Cardiac fibroblast (primary cell): Measurements from ENCODE around the gene OVCH1.
A peak's percentile ranks its signal among the peaks of the same experiment; 100 is the strongest.

Experiments used
- DNase-seq, 2 donors: peaks; one replicate each; pipeline versions ENCODE4 v3.0.0 to v3.0.0-alpha.2; 2010; ENCODE audit warnings: low read depth in 2 of 2
- H3K4me3 ChIP-seq, 2 donors: replicated peaks in 1 of 2; 1 replicate in 1 of 2; 2 replicates in 1 of 2; pipeline ENCODE4 v1.5.1; 2011; ENCODE audit warnings: low read depth in 2 of 2, low read length in 2 of 2, mild to moderate bottlenecking in 2 of 2, moderate library complexity in 1 of 2
- TF ChIP-seq, protein P1 (sequence below): IDR thresholded peaks from one replicate; pipeline ENCODE4 v1.5.1; 2011; ENCODE audit warnings: low read depth, mild to moderate bottlenecking, low read length, inconsistent platforms

Gene OVCH1

DNA sequence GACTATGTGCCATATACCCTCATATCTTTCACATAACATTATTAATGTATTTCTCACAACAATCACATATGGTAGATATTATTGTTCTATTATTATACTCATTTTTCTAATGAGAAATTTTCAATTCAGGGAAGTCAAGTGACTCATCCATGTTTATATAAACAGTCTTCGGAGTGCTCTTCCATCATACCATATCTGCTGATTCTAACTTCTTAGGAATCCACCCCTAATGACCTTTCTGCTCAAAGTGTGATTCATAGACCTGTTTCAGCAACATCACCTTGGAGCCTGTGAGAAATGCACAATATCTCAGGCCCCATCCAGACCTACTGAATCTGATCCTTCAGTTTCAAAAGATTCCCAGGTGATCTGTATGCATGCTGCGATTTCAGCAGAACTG lies 39.8 kb upstream of the OVCH1 start:
- no peak overlapping the region for H3K4me3 ChIP-seq
- TF ChIP-seq, protein P1, sequence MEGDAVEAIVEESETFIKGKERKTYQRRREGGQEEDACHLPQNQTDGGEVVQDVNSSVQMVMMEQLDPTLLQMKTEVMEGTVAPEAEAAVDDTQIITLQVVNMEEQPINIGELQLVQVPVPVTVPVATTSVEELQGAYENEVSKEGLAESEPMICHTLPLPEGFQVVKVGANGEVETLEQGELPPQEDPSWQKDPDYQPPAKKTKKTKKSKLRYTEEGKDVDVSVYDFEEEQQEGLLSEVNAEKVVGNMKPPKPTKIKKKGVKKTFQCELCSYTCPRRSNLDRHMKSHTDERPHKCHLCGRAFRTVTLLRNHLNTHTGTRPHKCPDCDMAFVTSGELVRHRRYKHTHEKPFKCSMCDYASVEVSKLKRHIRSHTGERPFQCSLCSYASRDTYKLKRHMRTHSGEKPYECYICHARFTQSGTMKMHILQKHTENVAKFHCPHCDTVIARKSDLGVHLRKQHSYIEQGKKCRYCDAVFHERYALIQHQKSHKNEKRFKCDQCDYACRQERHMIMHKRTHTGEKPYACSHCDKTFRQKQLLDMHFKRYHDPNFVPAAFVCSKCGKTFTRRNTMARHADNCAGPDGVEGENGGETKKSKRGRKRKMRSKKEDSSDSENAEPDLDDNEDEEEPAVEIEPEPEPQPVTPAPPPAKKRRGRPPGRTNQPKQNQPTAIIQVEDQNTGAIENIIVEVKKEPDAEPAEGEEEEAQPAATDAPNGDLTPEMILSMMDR: no peak
- peak in 1 of 2 donors; percentile 71 for DNase-seq

DNA sequence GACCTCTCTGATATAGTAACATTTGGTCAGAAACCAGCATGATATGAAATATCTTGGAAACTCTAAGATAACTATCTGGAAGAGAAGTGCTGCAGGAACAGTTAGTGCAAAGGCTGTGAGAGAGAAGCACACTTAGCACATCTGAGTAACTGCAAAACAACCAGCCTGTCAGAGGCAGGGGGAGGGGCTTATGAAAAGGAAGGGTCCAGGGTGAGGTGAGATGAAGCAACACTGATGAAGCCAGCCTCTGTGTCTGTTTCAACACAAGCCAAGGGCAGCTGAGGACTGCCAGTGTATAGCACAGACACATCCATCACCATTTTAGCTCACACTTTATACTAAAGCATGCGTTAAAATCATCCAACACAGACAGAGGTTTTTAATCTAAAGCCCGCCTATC lies 37.4 kb upstream of the OVCH1 start:
- TF ChIP-seq, protein P1: no peak
- no peak overlapping the region for H3K4me3 ChIP-seq
- peak; percentile 42 to 64 for DNase-seq

DNA sequence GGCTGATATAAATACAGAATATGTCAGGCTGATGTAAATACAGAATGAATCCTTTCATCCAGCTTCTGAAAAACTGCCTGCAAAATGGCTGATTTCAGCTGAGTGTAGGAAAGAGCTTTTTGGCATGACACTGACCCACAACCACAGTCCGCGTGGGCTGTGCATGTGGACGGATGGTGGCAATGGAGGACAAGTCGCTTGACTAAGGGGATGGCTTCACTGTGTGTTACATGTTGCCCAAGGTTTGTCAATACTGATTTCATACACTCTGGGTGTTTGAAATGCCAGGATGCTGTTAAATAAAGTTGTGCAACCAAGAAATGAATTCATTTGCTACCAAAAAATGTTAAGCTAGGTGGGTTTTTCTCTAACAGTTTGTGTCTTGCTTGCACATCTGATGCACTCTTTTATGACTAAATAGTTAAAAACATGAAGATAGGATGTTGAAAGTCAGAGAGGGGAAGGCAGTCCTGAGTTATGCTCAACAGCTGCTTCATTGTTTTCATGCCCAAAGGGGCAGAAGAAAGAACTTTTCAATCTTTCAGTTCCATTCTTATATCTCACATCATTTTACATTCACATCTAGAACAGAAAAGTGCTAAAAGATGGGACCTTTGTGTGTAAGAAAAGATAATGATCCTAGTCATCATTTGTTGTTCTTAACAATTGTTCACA lies 36.5 kb upstream of the OVCH1 start:
- TF ChIP-seq, protein P1: no peak
- no peak overlapping the region for H3K4me3 ChIP-seq
- DNase-seq: no peak

DNA sequence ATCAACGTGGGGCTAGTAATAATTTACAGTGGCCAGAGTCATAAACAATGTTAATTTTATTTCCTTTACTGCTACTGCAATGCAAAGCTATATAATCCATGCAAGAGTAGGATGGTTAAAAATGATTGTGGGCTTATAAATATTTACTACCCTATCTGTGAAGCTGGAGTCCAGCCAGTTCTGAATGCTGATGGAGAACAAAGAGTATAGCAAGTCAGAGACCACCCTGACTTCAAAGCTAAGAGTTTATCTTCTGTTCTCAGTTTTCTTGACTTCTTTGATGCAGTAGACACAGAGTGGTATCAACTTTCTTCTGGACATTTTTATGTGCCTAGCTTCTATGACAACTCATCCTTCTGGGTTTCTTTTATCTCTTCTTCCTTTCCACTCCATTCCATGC lies 34.0 kb upstream of the OVCH1 start:
- TF ChIP-seq, protein P1: no peak
- no peak overlapping the region for H3K4me3 ChIP-seq
- no peak for DNase-seq

DNA sequence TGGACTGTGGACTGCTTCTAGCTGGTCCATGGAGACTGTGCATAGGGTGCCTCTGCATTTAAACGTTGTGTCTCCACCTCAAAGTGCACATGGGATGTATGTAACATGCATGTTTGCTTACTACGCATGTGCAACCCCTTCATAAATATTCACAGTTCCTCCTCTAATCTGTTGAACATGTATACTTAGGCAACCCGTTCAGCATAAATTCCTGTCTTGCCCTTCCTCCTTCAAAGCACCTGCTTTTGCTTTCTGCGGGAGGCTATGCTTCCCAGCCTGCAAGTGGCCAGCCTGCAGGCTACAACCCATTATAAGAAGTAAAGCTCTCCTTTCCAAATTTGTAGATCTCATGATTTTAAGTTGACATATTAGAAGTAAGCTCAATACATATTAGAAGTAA lies 33.0 kb upstream of the OVCH1 start:
- TF ChIP-seq, protein P1: no peak
- no peak overlapping the region for H3K4me3 ChIP-seq

DNA sequence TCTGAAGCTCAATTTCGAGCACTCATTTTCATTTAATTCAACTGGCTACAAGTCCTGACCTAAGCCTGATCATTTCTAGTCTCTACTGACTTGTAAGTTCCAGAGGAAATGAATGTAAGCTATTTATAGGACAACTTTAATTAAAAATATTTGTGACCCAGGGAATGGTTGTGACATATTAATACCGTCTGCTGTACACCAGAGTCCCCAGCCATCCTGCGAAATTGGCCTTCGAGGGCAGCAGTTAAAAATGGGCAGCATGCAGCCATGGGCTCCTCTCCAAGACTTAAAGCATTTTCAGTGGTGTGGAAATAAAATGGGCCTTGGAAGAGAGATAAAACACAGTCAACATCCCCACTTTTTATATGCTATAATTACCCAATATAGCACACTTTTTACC lies 30.7 kb upstream of the OVCH1 start:
- H3K4me3 ChIP-seq: no peak overlapping the region
- no peak for DNase-seq
- TF ChIP-seq, protein P1: no peak

More for the DNA sequence above, 33.0 kb upstream of the OVCH1 start:
- no peak for DNase-seq

DNA sequence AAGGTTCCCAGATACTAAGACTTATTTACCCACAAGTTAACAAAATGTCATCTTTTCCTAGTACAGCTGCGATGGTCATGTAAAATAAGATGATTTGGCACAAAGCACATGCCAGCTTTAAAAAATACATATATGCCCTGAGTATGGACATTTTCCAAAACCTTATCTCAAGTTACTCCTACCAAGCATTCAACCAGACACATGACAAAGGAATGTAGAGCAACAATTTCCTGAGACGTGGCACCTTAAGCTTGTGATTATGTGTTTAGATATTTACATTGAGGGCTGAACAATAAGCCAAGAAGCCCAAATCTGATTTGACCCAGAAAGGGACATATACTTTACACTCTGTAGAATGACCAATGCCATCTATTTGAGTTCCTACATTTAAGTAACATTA lies 24.5 kb upstream of the OVCH1 start:
- TF ChIP-seq, protein P1: no peak
- no peak overlapping the region for H3K4me3 ChIP-seq
- DNase-seq: peak; percentile 73 to 76
